Left forelimb (tissue), 1 donor: Measurements from ENCODE around the gene METTL25B.

Experiments used
- DNase-seq: peaks from one replicate; pipeline ENCODE4 v3.0.0-alpha.2; 2018; ENCODE audit warnings: low spot score

The METTL25B gene

DNA sequence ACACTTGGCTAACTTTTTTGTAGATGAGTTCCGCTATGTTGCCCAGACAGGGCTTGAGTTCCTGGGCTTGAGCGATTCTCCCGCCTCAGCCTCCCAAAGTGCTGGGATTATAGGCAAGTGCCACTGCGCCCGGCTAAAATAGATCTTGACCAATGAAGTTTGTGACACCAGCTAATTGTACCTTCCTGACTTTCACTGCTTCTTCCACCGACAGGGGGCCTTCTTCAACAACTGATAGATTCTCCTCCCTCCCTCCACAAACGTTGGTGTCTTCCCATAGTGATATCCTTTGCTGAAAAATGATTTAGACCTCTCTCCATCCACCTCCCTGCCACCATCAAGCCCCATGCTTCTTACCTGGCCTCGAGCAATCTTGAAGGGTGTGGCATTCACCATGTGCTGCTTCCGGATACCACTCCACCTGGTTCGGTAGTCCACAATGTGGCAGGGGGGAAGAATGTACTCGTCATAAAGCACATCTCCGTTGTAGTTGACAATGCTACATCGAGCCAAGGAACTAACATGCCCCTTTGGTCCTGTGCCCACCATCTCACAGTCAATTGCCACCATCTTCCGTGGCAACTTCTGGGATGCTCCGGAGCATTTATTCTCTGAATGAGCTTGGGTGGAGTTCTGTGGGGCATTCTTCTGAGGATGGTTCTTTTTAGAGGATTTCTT lies 1.6 kb upstream of the METTL25B start:
- no peak for DNase-seq

DNA sequence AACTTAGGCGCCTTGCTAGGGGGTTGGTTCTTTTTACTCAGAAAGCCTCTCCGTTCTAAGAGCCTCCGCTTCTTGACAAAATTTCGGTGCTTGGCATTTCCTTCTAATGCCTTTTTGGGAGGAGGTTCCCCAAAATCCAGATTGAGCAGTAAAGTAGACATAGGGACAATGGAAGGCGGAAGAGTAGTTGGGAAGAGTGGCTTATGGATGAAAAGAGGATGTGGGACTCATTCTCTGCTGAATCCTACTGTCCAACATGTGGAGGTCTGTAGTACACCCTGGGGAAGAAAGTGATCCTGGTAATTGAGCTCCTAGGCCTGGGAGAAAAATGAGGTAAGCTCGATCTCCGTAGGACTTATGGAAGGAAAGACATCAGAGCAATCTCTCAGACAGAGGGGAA lies 777 bp upstream of the METTL25B start:
- no peak for DNase-seq

DNA sequence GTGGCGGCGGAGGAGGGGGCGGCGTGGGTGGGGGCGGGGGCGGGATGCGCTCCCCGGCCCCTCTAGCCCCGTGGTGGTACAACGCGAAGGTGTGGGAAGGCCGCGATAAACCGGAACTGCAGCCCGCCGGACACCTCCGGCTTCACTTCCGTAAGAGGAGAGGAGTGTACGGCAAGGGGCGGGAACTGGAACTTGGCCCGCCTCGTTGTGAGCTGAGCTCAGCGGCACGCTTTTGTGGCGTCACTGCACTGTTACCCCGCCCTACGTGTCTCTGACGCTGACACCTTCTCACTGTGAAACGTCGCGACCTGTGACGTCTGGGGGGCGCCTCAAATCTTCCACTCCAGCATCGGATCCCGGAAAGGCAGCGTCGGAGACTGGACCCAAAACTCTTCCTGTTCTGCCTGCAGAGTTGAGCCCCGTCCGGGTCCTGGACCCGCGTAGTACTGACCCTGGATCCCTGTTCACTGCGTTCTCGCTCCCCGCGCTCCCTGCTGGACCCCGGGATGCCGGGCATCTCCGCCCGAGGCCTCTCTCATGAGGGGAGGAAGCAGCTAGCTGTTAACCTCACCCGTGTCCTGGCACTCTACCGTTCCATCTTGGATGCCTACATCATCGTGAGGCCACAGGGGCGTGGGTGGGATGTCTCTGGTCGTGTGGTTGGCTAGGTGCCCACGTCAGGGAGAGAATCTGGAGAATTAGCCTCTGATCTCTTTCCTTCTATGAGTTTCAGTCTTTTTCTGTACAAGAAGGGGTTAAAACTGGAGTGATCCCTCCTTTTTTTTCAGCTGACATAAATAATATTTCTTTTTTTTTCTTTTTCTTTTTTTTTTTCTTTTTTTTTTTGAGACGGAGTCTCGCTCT lies 562 bp downstream of the METTL25B start, which contains the start of gene ISG20L2:
Gene ISG20L2 (minus strand): TSS at position 168 of the 864 bp plus-strand sequence. CDS start 1,114 bp downstream, outside the sequence.
- peak; percentile 95 for DNase-seq

DNA sequence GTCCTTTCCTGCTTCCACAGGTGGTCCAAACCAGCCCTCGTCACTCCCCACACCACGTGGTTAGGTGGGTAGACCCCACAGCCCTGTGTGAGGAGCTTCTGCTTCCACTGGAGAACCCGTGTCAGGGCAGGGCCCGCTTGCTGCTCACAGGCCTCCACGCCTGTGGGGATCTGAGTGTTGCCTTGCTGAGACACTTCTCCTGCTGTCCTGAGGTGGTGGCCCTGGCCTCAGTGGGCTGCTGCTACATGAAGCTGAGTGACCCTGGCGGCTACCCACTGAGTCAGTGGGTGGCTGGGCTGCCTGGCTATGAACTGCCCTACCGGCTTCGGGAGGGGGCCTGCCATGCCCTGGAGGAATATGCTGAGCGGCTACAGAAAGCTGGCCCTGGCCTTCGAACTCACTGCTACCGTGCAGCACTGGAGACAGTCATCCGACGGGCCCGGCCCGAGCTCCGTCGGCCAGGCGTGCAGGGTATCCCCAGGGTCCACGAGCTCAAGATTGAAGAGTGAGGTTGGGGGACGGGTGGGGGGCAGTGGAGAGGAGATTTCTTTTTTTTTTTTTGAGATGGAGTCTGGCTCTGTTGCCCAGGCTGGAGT lies 5.8 kb downstream of the METTL25B start:
- DNase-seq = no peak

DNA sequence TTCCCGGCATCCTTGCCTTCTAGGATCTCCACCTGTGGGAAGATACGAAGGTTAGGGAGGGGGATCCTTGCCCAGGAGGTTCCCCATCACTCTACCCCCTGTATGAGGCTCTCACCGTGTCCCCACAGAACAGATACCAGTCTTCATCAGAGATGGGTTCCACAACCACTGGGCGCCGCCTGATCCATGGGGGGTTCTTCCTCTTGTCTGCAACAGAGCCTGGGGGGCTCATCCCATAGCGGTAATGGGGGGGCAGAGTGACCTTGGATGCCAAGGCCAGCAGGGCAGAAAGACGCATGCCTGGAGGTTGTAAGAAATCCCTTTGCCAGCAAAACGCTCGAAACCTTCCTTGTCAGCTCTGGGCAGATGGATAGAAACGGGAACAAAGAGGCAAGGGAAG lies 10.1 kb downstream of the METTL25B start:
- no peak for DNase-seq

DNA sequence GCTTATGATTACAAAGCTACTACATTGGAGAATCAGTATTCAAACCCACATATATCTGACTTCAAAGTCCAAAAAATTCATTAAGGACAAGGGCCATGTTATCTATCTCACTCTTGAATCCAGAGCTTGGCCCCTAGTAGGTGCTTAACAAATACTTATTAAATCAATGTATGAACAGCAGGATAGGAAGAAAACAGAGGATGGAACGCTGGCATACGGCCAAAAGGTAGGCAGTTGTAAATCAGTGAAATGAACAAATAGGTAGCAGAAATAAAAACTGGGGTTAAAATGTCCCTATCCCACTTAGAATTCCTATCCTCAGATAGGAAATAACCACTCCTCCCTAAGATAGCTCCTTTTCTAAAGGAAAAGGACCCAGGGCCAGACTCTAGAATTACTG lies 10.6 kb downstream of the METTL25B start:
- DNase-seq = no peak

DNA sequence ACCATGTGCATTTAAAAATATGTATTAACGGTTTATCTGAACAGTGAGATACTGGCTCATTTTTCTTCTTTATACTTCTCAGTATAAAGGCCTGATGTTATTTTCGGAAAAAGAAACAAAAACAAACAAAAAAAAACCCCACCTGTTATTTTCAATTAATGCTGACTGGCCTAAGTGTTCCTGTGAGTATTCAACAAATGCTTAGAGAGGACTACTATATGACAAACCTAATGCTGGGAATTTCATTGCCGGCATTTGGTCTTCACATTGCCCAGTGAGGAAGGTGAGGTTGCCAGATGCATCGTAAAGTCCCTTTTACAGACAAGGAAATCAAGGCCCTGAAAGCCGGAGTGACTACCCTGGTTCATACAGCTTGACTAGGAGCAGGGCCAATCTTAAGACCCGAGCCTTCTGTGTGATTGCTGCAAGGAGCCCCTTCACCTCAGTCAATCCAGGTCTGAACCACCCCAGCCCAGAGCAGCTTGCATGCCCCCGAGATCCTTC lies 12.0 kb downstream of the METTL25B start:
- no peak for DNase-seq

DNA sequence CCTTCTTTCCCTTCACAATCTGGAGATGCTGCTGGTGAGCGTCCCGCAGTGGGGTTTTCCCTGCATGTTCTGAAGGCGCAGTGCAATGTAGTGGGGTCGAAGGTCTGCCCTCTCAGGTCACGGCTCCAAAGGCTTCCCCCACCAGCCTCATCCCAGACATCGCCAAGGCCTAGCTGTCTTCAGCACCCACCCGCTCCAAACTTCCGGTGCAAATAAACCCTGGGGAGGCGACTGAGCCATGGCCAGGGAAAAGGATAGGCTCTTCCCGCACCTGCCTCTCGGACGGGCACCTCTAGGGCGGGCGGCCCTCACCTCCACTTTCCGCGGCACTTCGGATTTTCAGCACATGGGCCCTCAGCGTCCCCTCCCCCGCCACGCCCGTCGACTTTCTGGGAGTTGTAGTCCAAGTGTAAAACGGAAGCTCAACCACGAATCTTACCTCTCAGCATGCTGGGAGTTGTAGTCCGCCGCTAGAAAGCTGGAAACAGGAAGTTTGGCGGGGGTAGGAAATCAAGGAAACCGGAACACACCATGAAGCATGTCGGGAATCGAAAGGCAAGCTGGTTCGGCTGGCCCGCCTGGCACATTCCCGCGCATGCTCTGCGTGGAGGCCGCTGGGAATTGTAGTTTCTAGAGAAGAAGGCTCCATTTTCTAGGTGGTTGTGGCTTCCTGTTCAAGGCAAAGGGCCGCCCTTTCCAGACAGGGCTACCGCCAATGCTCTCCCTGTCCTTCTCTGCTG lies 12.6 kb downstream of the METTL25B start, which contains the start of gene MRPL24:
Gene MRPL24 (minus strand): TSS at position 348 of the 740 bp plus-strand sequence. CDS start 2,384 bp downstream, outside the sequence.
- DNase-seq = peak; percentile 97

DNA sequence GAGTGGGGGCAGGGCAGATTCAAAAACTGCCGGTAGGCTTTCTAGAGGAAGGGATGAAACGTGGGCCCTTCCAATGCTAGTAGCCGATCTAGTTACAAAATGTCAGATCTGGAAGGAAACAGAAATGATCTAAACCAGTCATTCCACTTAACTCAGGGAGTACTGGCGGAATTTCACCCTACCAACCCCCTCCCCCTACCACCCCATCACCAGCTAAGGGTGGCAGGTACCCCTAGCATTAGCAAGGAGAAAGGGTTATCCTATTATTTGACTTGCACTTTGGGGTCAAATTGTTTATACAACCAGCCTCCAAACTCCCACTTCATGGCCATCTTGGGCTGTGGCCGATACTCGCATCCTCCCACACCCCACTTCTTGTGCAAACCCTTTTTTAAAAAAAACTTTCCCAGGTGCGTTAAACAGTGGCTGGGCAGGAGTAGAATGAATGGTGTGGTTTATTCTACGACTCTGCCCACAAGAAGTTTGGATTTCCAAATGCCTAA lies 13.3 kb downstream of the METTL25B start:
- no peak for DNase-seq

DNA sequence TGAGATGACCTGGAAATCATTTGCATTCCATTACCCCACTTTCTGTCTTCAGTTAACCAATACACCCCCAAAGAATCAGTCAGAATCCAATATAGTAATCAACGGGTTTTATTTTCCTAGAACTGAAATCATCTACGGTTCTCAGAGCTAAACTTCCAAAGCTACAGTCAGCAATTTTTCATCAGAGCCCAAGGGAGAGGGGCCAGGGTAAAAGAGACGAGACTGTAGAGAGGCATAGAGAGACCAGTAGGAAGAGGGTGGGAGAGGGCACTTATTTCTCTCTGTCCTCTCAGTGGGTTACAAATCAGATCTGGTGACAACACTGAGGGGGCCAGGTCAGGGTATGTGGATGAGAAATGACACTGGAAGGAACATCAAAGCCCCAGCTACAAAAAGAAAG lies 13.7 kb downstream of the METTL25B start:
- DNase-seq = no peak

DNA sequence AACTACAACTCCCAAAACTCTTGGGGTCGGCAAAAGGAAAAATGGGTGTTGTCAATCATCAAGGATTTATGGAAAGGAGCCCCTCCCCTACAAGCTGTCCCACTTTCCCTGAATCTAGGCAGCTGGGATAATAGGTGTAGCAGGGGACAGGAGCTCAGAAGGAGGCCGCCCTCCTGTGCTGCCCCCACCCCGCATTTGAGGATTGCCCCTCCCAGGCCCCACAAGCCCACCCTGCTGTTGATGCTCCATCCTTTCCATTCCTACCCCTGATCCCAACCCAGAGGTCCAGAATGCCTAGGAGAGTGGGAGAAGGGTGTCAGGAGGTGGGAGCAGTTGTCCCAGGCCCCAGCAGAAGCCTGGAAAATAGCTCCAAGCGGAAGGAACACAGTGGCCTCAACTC lies 14.5 kb downstream of the METTL25B start:
- no peak for DNase-seq

DNA sequence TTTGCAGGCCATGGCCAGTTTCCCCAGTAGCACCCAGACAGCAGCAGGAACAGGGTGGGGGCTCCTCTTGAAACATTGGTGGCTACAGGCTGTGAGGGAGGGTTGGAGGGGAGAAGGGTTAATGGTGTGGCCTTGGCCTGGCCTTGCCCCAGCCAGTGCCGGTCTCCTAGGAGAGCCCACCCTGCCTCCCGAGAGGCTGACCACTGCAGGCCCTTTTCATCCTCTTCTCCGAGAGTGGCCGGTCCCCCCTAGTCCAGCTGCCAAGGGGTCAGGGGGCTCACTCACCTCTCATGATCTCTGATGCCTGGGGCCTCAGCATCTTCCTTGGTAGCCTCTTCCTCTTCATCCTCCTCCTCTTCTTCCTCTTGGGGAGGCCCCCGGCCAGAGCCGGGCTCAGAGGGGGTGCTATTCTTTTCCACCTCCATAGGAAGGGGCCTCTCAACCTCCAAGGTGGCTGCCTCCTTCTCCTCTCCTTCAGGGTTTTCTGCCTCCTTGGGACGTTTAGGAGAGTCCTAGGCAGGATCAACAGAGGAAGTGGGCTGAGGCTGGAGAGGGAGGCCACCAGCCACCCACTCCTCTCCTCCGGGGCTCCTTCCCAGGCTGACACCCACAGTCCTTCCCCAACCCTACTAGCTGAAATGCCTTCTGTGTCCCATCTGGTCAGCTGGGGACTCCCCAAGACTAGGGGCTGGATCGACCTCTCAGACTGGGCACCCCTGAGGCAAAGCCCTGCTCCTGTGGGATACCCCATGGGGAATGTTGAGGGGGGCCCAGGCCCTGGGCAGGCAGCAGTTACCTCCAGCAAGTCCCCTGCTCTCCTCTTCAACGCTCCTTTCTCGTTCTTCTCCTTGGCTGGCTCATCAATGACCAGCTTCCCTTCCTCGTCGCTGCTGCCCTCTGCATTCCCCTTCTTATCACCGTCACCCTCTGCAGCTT lies 15.4 kb downstream of the METTL25B start:
- DNase-seq = no peak

DNA sequence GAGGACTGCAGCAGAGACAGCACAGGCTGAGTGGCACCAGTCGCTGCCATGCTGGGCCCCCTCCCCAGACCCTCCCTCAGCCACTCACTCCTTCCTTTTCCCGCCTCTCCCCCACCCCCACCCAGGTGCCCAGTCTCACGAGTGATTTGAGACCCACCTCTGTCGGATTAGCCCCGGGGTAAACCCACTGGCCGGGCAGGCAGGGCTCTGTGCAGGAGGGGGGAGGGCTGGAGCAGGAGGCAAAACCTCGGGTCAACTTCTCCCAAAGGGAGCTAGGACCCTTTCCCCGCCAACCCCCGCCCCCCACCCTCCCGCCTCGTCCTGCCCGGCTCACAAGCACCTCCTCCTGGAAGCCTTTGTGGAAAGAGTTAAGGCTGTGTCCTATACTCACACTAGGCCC lies 16.1 kb downstream of the METTL25B start:
- DNase-seq = no peak

DNA sequence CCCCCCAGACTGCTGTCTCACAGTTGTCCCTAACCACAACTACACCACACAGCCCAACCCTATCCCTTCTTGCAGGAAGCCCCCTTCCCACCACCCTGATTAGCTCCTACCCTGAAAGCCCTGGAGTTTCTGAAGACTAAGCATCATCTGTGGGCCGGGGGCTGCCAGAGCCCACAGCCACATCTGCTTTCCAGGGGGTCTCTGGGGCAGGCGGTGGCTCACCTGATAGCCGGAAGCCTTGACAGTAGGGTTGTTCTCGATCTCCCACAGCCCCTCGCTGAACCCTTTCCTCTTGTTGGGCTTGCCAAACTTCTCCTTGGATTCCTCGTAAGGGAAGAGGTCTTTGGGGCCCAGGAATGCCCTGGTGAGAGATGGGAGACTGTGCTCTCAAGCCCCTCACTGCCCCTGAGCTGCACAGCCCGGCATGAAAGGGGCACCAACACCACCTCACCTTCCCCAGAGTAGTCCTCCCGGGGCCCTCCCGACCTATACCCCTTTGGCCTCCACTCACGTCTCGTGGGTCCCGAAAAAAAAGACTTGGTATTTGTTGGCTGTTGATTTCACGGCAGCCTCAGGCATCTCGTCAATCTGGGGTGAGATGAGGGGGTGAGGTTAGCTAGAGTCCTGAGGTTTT lies 16.6 kb downstream of the METTL25B start:
- no peak for DNase-seq

DNA sequence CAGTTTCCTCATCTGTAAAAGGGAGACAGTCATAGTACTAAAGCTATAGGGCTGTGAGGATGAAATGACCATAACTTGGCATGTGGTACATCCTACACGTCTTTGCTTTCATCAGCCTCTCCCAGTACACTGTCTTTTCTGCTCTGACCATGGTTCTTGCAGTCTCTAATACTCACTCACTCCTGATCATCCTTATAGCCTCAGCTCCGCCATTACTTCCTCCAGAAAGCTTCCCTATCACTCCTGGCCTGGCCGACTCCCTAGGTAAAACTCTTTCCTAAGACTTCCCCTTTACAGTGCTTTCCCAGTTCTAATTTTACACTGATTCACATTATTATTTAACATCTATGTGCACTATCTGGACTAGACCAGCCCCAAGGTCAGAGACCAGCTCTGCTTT lies 17.6 kb downstream of the METTL25B start:
- DNase-seq = no peak

DNA sequence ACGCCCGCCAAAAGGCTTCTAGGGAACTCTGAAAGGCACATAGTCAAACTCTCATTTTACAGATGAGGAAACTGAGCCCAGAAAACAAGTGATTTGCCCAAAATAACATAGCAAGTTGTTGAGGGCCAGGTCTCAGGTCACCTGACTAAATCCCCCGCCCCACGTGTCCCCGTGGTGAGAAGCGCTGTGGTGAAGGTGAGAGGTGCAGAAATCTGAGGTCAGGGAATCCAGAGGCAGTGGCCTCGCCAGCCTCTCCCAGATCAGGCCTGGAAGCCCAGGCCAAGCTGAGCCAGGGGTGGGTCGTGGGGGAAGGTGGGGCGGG lies 18.1 kb downstream of the METTL25B start:
- DNase-seq = no peak

DNA sequence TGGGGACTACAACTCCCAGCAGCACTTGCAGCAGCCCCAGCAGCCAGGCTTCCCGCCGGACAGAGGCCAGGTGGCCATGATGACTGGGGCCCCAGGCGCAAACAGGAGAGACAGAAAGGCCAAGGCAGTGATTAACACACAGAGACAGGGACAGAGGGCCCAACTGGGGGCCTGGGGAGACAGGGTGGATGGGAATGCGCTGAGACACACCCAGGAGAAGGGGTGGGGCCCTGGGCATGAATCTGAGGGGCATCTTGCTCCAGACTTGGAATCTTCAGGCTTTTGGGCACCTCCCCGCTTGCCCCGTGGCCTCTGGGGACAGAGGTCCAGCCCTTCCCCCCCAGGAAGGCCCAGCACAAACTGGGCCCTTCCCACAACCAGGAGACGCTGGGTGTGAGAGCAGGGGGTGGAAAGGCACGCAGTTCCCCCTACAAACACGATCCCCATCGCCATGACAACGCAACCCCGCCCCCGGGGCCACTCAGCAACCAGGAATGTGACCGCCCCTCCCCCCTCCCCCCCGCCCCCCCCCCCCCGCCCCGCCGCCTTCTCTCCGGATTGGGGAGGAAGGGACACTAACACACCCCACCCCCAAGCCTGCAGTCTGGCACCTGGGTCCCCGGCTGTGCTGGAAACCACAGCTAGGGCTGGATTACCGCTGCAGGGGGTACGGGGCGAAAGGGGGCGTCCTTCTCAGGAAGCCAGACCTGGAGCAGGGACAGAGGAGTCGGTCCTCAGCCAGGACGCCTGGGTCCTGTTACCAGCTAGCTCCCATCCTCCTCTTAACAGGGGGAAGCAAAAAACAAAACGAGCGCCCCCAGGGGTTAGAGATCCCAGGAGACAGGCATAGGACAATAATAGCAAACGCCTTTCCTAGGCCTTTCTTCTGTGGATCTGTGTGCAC lies 18.7 kb downstream of the METTL25B start:
- DNase-seq = peak; percentile 94

DNA sequence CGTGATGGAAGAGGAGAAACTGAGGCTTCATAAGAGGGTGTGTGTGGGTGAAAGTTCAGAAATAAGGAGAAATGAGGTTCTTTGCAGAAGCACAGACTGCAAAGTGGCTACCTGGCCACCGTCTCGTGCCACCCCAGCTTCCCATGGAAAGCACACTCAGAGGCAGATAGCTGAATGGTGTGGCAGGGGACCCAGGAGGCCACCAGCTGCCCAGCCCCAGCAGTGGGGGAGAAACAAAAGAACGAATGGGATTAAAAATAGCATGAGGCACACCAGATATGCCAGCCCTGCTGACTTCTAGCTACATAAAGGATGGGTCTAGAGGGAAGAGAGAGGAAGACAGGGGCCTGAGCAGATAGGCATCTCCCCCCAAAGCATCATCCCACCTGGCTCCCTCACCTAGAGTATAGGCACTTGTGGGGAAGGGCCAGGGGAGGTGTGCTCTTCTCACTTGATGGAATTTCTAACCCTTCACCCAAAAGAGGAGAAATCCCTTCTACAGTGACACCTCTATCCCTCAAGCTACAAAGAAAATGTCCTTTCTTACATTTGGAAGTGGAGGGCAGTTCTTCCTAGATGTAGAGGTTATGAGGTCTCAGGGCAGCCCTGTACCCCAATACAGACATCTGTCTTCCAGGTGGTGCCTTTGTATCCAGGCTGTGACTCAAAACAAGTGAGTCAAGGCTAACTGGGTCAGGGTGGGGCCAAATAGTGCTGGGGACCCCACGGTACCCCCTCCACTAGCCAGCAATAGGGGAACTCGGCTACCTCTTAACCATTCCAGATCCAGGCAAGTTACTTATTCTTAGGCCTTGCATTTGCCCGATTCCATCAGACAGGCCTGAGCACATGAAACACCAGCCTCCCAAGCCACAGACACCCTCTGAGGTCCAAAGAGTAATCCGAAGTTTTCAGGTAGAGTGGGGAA lies 19.7 kb downstream of the METTL25B start:
- DNase-seq = no peak
